ENCODE results near the gene RGL1. TPM values are rescaled to one million over a fixed set of nuclear protein-coding genes. Genes with fewer than 3 reads are reported as not detected.

RGL1 gene
- total and polyA plus RNA-seq, 8 donors, result 0.58 to 22.2 (median 8.5) TPM

GRCh38 chr1:183801649-183802048, 3.3 kb upstream of the RGL1 start:
- peaks cover 0 to 2% (median 0%) of the 10 kb centered on the region in 3 donors for H3K27me3 ChIP-seq
- no peak overlapping the region for H3K27ac ChIP-seq
- H3K4me3 ChIP-seq, result no peak overlapping the region
- 96 to 100% (median 98%) methylated on average over 2 of the region's 2 CpGs for WGBS, 5 donors
- no peaks in the 10 kb centered on the region for H3K36me3 ChIP-seq
- intact Hi-C loops (cut with DNase I; ENCODE audit: low total_unique reads), result no loop called here
- TF ChIP-seq CTCF (IDR thresholded peaks at IDR 0.05) (no peak), EP300 (IDR thresholded peaks at IDR 0.05) (no peak), POLR2AphosphoS5 (IDR thresholded peaks at IDR 0.05) (no peak), POLR2A (IDR thresholded peaks at IDR 0.05) (no peak)
- H3K4me1 ChIP-seq, result peaks cover 0 to 21% (median 13%) of the 10 kb centered on the region in 4 donors
- no peak for DNase-seq
- H3K9me3 ChIP-seq, result peaks cover 0 to 11% (median 5%) of the 10 kb centered on the region in 4 donors

DNA sequence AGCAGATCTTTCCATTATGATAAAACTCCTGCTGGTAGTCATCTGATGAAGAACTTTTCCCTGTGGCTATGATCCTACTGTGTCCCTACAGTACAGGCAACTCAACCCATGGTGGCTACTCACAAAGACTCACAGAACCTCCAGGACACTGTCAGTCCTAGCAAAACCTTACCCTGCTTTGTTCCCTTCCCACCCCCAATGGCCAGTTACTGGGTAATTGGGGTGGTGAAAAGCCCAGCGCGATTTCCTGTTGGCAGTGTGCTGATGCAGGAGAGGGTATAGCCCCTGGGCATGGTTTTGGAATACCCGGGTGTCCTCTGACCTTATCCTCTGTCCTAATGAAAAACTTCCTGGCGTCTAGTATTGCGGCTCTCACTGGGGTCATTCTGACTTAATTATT, 533 bp upstream of the RGL1 start:
- no peak for DNase-seq
- Histone ChIP-seq H3K27ac (peak overlapping the region in 4 of 5 donors; percentile 69 to 87 (median 84)), H3K4me3 (peak overlapping the region; percentile 54 to 63 (median 57)), H3K9me3 (peaks cover 0 to 11% (median 5%) of the 10 kb centered on the region in 4 donors), H3K4me1 (peaks cover 0 to 39% (median 18%) of the 10 kb centered on the region in 4 donors), H3K27me3 (peaks cover 0 to 4% (median 0%) of the 10 kb centered on the region in 3 donors), H3K36me3 (no peaks in the 10 kb centered on the region)
- no peak for TF ChIP-seq POLR2AphosphoS5 (IDR thresholded peaks at IDR 0.05)
- no peak for TF ChIP-seq EP300 (IDR thresholded peaks at IDR 0.05)
- no peak for TF ChIP-seq CTCF (IDR thresholded peaks at IDR 0.05)
- TF ChIP-seq POLR2A (IDR thresholded peaks at IDR 0.05), result no peak
- WGBS, 5 donors, result 44 to 62% (median 53%) methylated on average over 5 of the region's 5 CpGs
- intact Hi-C loops (cut with DNase I; ENCODE audit: low total_unique reads), result no loop called here

GRCh38 chr1:183806125-183806524, 1.2 kb downstream of the RGL1 start:
- H3K27me3 ChIP-seq, result peaks cover 0 to 4% (median 0%) of the 10 kb centered on the region in 3 donors
- WGBS, 5 donors, result 16 to 22% (median 20%) methylated on average over 4 of the region's 4 CpGs
- TF ChIP-seq POLR2A (IDR thresholded peaks at IDR 0.05) (no peak), EP300 (IDR thresholded peaks at IDR 0.05) (no peak), CTCF (IDR thresholded peaks at IDR 0.05) (no peak), POLR2AphosphoS5 (IDR thresholded peaks at IDR 0.05) (no peak)
- intact Hi-C loops (cut with DNase I; ENCODE audit: low total_unique reads), result no loop called here
- H3K27ac ChIP-seq, result peak overlapping the region in 4 of 5 donors; percentile 9 to 87 (median 74)
- peak overlapping the region; percentile 54 to 63 (median 57) for H3K4me3 ChIP-seq
- peaks cover 0 to 55% (median 26%) of the 10 kb centered on the region in 4 donors for H3K4me1 ChIP-seq
- peaks cover 0 to 11% (median 5%) of the 10 kb centered on the region in 4 donors for H3K9me3 ChIP-seq
- no peak for DNase-seq
- H3K36me3 ChIP-seq, result no peaks in the 10 kb centered on the region

GRCh38 chr1:183806675-183807074, 1.8 kb downstream of the RGL1 start:
- H3K4me3 ChIP-seq, result peak overlapping the region; percentile 54 to 63 (median 57)
- peaks cover 0 to 4% (median 0%) of the 10 kb centered on the region in 3 donors for H3K27me3 ChIP-seq
- peaks cover 0 to 60% (median 28%) of the 10 kb centered on the region in 4 donors for H3K4me1 ChIP-seq
- H3K27ac ChIP-seq, result peak overlapping the region in 4 of 5 donors; percentile 9 to 87 (median 74)
- TF ChIP-seq EP300 (IDR thresholded peaks at IDR 0.05) (no peak), POLR2AphosphoS5 (IDR thresholded peaks at IDR 0.05) (no peak), CTCF (IDR thresholded peaks at IDR 0.05) (no peak), POLR2A (IDR thresholded peaks at IDR 0.05) (no peak)
- DNase-seq, result no peak
- 48 to 61% (median 59%) methylated on average over 1 of the region's 1 CpG for WGBS, 5 donors
- intact Hi-C loops (cut with DNase I; ENCODE audit: low total_unique reads), result no loop called here
- no peaks in the 10 kb centered on the region for H3K36me3 ChIP-seq
- peaks cover 0 to 6% (median 3%) of the 10 kb centered on the region in 4 donors for H3K9me3 ChIP-seq
